ENCODE data around the gene SOX9. TPM values are rescaled to one million over a fixed set of nuclear protein-coding genes. Genes with fewer than 3 reads are reported as not detected.

The SOX9 gene
- total and polyA plus RNA-seq, 2 of the 8 experiments (the other 6 are each of a cell fraction or from before 2014, with no cell fraction given): 1.9 to 4.9 TPM

GRCh38 chr17:72152387-72152929 lies 31.6 kb downstream of the SOX9 start:
- POLR2A ChIA-PET (ENCODE audit: partially characterized antibody): interaction anchor here (1.0 to 3.6 kb wide), 3 partner anchors 9 to 31 kb away, joined by 6 to 15 read pairs (median 7); partner anchors contain the start of gene SOX9
- Histone ChIP-seq H3K27ac (ENCODE audit: low read depth, low read length) (peak overlapping the region; percentile 92; the same call in 1 of the 2 replicates), H2BK12ac (ENCODE audit: low read depth, low read length) (peak overlapping the region; percentile 89)

More at GRCh38 chr17:72152387-72152929, 31.6 kb downstream of the SOX9 start:
- Histone ChIP-seq H2BK120ac (replicated peaks; ENCODE audit: low read depth, low read length) (peak overlapping the region; percentile 11), H3K4me2 (ENCODE audit: insufficient read depth in 1 of 2, low read depth in 2 of 2, low read length in 2 of 2) (no peak overlapping the region; a peak in 1 of 4 replicates), H3K23ac (ENCODE audit: insufficient read length) (no peak overlapping the region), H3K79me2 (ENCODE audit: control insufficient read depth in 1 of 2, insufficient read depth in 2 of 2, low read length in 2 of 2) (no peaks in the 10 kb centered on the region), H3K18ac (ENCODE audit: extremely low read depth, low read length) (no peak overlapping the region; the same call in 1 of the 2 replicates), H3K9ac (replicated peaks in 1 of 4; ENCODE audit: extremely low read depth in 1 of 4, low read depth in 3 of 4, low read length in 3 of 4) (no peak overlapping the region), H3K27me3 (replicated peaks in 1 of 4; ENCODE audit: control insufficient read depth in 3 of 4, extremely low read depth in 1 of 4, insufficient read depth in 3 of 4, low read length in 3 of 4) (no peaks in the 10 kb centered on the region), H2BK15ac (ENCODE audit: low read length) (no peak overlapping the region), H3K36me3 (ENCODE audit: control insufficient read depth in 2 of 4, insufficient read depth in 4 of 4, low read length in 3 of 4) (no peaks in the 10 kb centered on the region), H3K9me3 (ENCODE audit: insufficient read depth in 2 of 2, low read depth in 1 of 2, low read length in 1 of 2) (no peaks in the 10 kb centered on the region), H4K8ac (ENCODE audit: extremely low read depth, insufficient read depth, low read length) (no peak overlapping the region), H3K14ac (ENCODE audit: insufficient read length) (no peak overlapping the region), H3K23me2 (ENCODE audit: low read depth, low read length) (no peaks in the 10 kb centered on the region; the same call in 1 of the 2 replicates), H3K4me1 (replicated peaks in 1 of 4; ENCODE audit: control insufficient read depth in 3 of 4, insufficient read depth in 4 of 4, low read length in 3 of 4) (peaks cover 5 to 19% (median 11%) of the 10 kb centered on the region in 4 experiments; a peak in 4 of 7 replicates), H2AK5ac (ENCODE audit: low read depth, low read length) (no peak overlapping the region; the same call in 1 of the 2 replicates), H3K79me1 (ENCODE audit: low read depth, low read length) (no peaks in the 10 kb centered on the region), H3K4me3 (ENCODE audit: extremely low read depth in 1 of 4, insufficient read depth in 2 of 4, low read depth in 3 of 4, low read length in 4 of 4) (no peak overlapping the region), H3K4ac (replicated peaks; ENCODE audit: insufficient read length, low read depth, low read length) (no peak overlapping the region), H3K56ac (replicated peaks; ENCODE audit: insufficient read length, low read depth, low read length) (no peak overlapping the region), H4K20me1 (replicated peaks in 1 of 2; ENCODE audit: control insufficient read depth in 1 of 2, insufficient read depth in 2 of 2, low read length in 2 of 2) (no peaks in the 10 kb centered on the region), H2BK20ac (ENCODE audit: low read length) (peak overlapping the region; percentile 56; the same call in 1 of the 2 replicates), H2AFZ (ENCODE audit: low read length) (no peak overlapping the region), H2BK5ac (ENCODE audit: low read depth, low read length) (no peak overlapping the region), H4K91ac (replicated peaks; ENCODE audit: insufficient read length, low read length) (peak overlapping the region; percentile 36), H4K5ac (ENCODE audit: insufficient read length, low read depth, low read length) (no peak overlapping the region)
- CTCF ChIA-PET (ENCODE audit: partially characterized antibody): interaction anchor here (0.7 to 2.3 kb wide), 5 partner anchors 9 to 274 kb away, joined by 3 to 6 read pairs (median 4); partner anchors contain the start of gene SOX9
- no peak for FAIRE-seq
- TF ChIP-seq CBX5 (IDR thresholded peaks at IDR 0.05; ENCODE audit: low read depth, low read length) (no peak), GABPA (IDR thresholded peaks at IDR 0.05; ENCODE audit: borderline replicate concordance, insufficient read depth, low read length) (no peak), RBBP5 (IDR thresholded peaks at IDR 0.05; ENCODE audit: borderline replicate concordance, low read depth, low read length) (no peak), EZH2 (IDR thresholded peaks at IDR 0.05; ENCODE audit: low read depth, low read length, severe bottlenecking) (no peak), SP4 (IDR thresholded peaks at IDR 0.05; ENCODE audit: low read length) (no peak), SAP30 (IDR thresholded peaks at IDR 0.05; ENCODE audit: insufficient read depth, insufficient replicate concordance, low read length) (no peak), TAF7 (optimal IDR thresholded peaks at IDR 0.05; ENCODE audit: borderline replicate concordance, low read depth, low read length) (peak; percentile 49)
- WGBS, 2 experiments (ENCODE audit: extremely low coverage in 1 of 2, insufficient coverage in 1 of 2, insufficient read length in 1 of 2, insufficient replicate concordance in 2 of 2, low coverage in 1 of 2, low lambda C conversion rate in 2 of 2, missing lambda C conversion rate in 1 of 2): 79% methylated on average over 2 of the region's 2 CpGs; no CpG with 5 or more reads in 1 of the 2 experiments
- DNase-seq (ENCODE audit: low read depth in 1 of 2, low spot score in 2 of 2): no peak
